HCT116 (cell line): Measurements from ENCODE around the gene ZFYVE19. TPM values are rescaled to one million over a fixed set of nuclear protein-coding genes. Genes with fewer than 3 reads are reported as not detected.

Source experiments
- ATAC-seq: fragments of 200-7000 bp; cut with Tn5 transposase; 2 replicates; pipeline ENCODE4 v1.9.1; 2020; ENCODE audit warnings: mild to moderate bottlenecking, moderate library complexity
- BruUV-seq: library from RNA; stranded (reverse); fragments of 400-500 nt; replicated peaks from 2 replicates; lab custom pipeline; 2021; lab: Mats Ljungman, UMichigan
- CTCF ChIA-PET: fragments of 300-600 bp; sonication (Branson Sonifier 250); formaldehyde crosslinking; loops from one replicate; lab custom pipeline; 2021; ENCODE audit warnings: antibody characterized with exemption; lab: Charles Lee
- POLR2A ChIA-PET: fragments of 300-600, 350-600 bp; sonication (Branson Sonifier 250); formaldehyde crosslinking; loops from one replicate; lab custom pipeline; 2021; ENCODE audit warnings: antibody characterized with exemption; lab: Charles Lee
- RAD21 ChIA-PET, 2 experiments: fragments of 300-600 bp; sonication (Branson Sonifier 250); formaldehyde crosslinking; loops; one replicate each; lab custom pipeline; 2023; ENCODE audit warnings: low total read pairs in 2 of 2; ENCODE audit not compliant: uncharacterized antibody in 2 of 2, unreplicated experiment in 2 of 2, low non-redundant PET in 1 of 2; lab: Charles Lee
- DNase-seq: peaks from one replicate; pipeline ENCODE4 v3.0.0-alpha.2; 2010; ENCODE audit warnings: low read depth, low spot score
- H2AFZ ChIP-seq: fragments of 200-600 bp; shearing (Covaris generic), sonication (generic); 2 replicates; pipeline ENCODE4 v1.6.1; 2017; ENCODE audit warnings: low read depth, mixed run types, mixed read lengths, antibody characterized with exemption, low read length; ENCODE audit not compliant: poor library complexity, severe bottlenecking
- H3K27ac ChIP-seq: 2 replicates; pipeline ENCODE4 v1.5.1; 2012; ENCODE audit warnings: low read depth, low read length
- H3K27me3 ChIP-seq: fragments of 200-600 bp; sonication (generic); 2 replicates; pipeline ENCODE4 v1.6.1; 2016; ENCODE audit warnings: mixed run types, low read length, mixed read lengths; ENCODE audit not compliant: insufficient read depth
- H3K36me3 ChIP-seq, 2 experiments: fragments of 200-500 bp in 1 of 2; fragments of 200-600 bp in 1 of 2; sonication (Bioruptor generic) in 1 of 2; sonication (generic) in 1 of 2; 2 replicates each; pipeline versions ENCODE4 v1.5.1 to v1.6.1; 2014 to 2016; ENCODE audit warnings: low read length in 2 of 2, inconsistent platforms in 1 of 2, mixed read lengths in 1 of 2, mixed run types in 1 of 2; ENCODE audit not compliant: insufficient read depth in 2 of 2, control insufficient read depth in 1 of 2
- H3K4me1 ChIP-seq, 2 experiments: fragments of 200-600 bp in 1 of 2; sonication (generic) in 1 of 2; 2 replicates each; pipeline versions ENCODE4 v1.5.1 to v1.6.1; 2012 to 2017; ENCODE audit warnings: low read length in 2 of 2, inconsistent platforms in 1 of 2, mild to moderate bottlenecking in 1 of 2, mixed read lengths in 1 of 2, mixed run types in 1 of 2, moderate library complexity in 1 of 2; ENCODE audit not compliant: insufficient read depth in 2 of 2, control insufficient read depth in 1 of 2
- H3K4me2 ChIP-seq: fragments of 200-600 bp; sonication (generic); 2 replicates; pipeline ENCODE4 v1.6.1; 2017; ENCODE audit warnings: mixed run types, low read length, mixed read lengths
- H3K4me3 ChIP-seq, 2 experiments: fragments of 200-600 bp in 1 of 2; sonication (generic) in 1 of 2; replicated peaks in 1 of 2; 2 replicates each; pipeline ENCODE4 v1.5.1; 2011 to 2016; ENCODE audit warnings: low read length in 2 of 2, control low read depth in 1 of 2, low read depth in 1 of 2, mild to moderate bottlenecking in 1 of 2, mixed read lengths in 1 of 2, mixed run types in 1 of 2
- H3K79me2 ChIP-seq: fragments of 200-600 bp; sonication (generic); 2 replicates; pipeline ENCODE4 v1.6.1; 2017; ENCODE audit warnings: mild to moderate bottlenecking, mixed run types, low read length, moderate library complexity, mixed read lengths; ENCODE audit not compliant: insufficient read depth
- H3K9ac ChIP-seq: fragments of 200-600 bp; sonication (generic); 2 replicates; pipeline ENCODE4 v1.6.1; 2016; ENCODE audit warnings: low read length, mixed read lengths
- H3K9me2 ChIP-seq: fragments of 200-600 bp; sonication (generic), shearing (Covaris generic); 2 replicates; pipeline ENCODE4 v1.6.1; 2017; ENCODE audit warnings: mixed run types, mild to moderate bottlenecking, moderate library complexity; ENCODE audit not compliant: insufficient read depth
- H3K9me3 ChIP-seq, 2 experiments: fragments of 200-500 bp in 1 of 2; fragments of 200-600 bp in 1 of 2; sonication (Bioruptor generic) in 1 of 2; sonication (generic) in 1 of 2; 2 replicates each; pipeline ENCODE4 v1.6.1; 2014 to 2017; ENCODE audit warnings: low read length in 2 of 2, mixed read lengths in 2 of 2, inconsistent platforms in 1 of 2, low read depth in 1 of 2, mild to moderate bottlenecking in 1 of 2, mixed run types in 1 of 2, moderate library complexity in 1 of 2; ENCODE audit not compliant: control insufficient read depth in 1 of 2, insufficient read depth in 1 of 2
- H4K20me1 ChIP-seq: fragments of 200-600 bp; sonication (generic), shearing (Covaris generic); 2 replicates; pipeline ENCODE4 v1.6.1; 2017; ENCODE audit warnings: mixed run types, mild to moderate bottlenecking, moderate library complexity; ENCODE audit not compliant: insufficient read depth
- CBX3 ChIP-seq: IDR thresholded peaks from 2 replicates; pipeline ENCODE4 v1.6.1; 2012; ENCODE audit warnings: low read depth
- CTCF ChIP-seq, 3 experiments: fragments of 200-600 bp in 1 of 3; sonication (generic) in 1 of 3; IDR thresholded peaks in 2 of 3; conservative IDR thresholded peaks in 1 of 3; 2 replicates each; pipeline ENCODE4 v1.5.1; 2012 to 2017; ENCODE audit warnings: low read depth in 2 of 3, low read length in 2 of 3, antibody characterized with exemption in 1 of 3, borderline replicate concordance in 1 of 3, control low read depth in 1 of 3, mild to moderate bottlenecking in 1 of 3, mixed read lengths in 1 of 3, mixed run types in 1 of 3, moderate library complexity in 1 of 3; ENCODE audit not compliant: insufficient read depth in 1 of 3
- EGR1 ChIP-seq: IDR thresholded peaks from 2 replicates; pipeline ENCODE4 v1.6.1; 2012; ENCODE audit warnings: low read depth
- EZH2 ChIP-seq: fragments of 200-600 bp; sonication (generic); IDR thresholded peaks from 2 replicates; pipeline ENCODE4 v1.6.1; 2017; ENCODE audit warnings: antibody characterized with exemption, mixed run types
- FOSL1 ChIP-seq: IDR thresholded peaks from 2 replicates; pipeline ENCODE4 v1.6.1; 2012; ENCODE audit warnings: low read depth
- POLR2A ChIP-seq: IDR thresholded peaks from 2 replicates; pipeline ENCODE4 v1.7.0; 2011; ENCODE audit warnings: borderline replicate concordance; ENCODE audit not compliant: insufficient read depth, insufficient read length; ENCODE audit errors: extremely low read depth
- SRF ChIP-seq: IDR thresholded peaks from 2 replicates; pipeline ENCODE4 v1.6.1; 2012; ENCODE audit warnings: low read depth
- ZBTB33 ChIP-seq: IDR thresholded peaks from 2 replicates; pipeline ENCODE4 v1.6.1; 2011; ENCODE audit warnings: mild to moderate bottlenecking, low read length, moderate library complexity; ENCODE audit not compliant: insufficient replicate concordance; ENCODE audit errors: extremely low read depth
- ZNF274 ChIP-seq: fragments of 200-500 bp; sonication (Bioruptor generic); IDR thresholded peaks from 2 replicates; pipeline ENCODE4 v1.6.1; 2014; ENCODE audit warnings: mild to moderate bottlenecking, low read depth, low read length, inconsistent platforms
- intact Hi-C: fragments of 100-400 bp; cut with micrococcal nuclease; formaldehyde crosslinking; loops from 2 replicates; pipeline ENCODE4 v1.10.0; 2022
- total RNA-seq: library from RNA; stranded (reverse); gene quantifications from one replicate; pipeline ENCODE4 v1.2.1, GENCODE V29; 2021; ENCODE audit not compliant: unreplicated experiment
- TF ChIP-seq, protein P1 (sequence below): IDR thresholded peaks from 2 replicates; pipeline ENCODE4 v1.6.1; 2012; ENCODE audit warnings: low read depth
- TF ChIP-seq, protein P2 (sequence below): IDR thresholded peaks from 2 replicates; pipeline ENCODE4 v1.6.1; 2012

Gene ZFYVE19
- total RNA-seq, 1 experiment from 2014 or later: 29.1 TPM

- ChIA-PET CTCF (interaction anchor here (1.0 to 1.1 kb wide), 2 partner anchors 116 to 155 kb away, joined by 3 to 5 read pairs; no protein-coding TSS in a partner anchor), POLR2A (interaction anchor here (2.1 kb wide), 1 partner anchor 12 kb away, joined by 5 read pairs; no protein-coding TSS in a partner anchor), RAD21 (interaction anchor here in 1 of 2 experiments (1.3 kb wide), 1 partner anchor 29 kb away, joined by 3 read pairs; no protein-coding TSS in a partner anchor)
- no peaks in the 10 kb centered on the region for H3K9me2 ChIP-seq
- H2AFZ ChIP-seq: no peak overlapping the region
- ATAC-seq: no peak
- no peak overlapping the region for H3K4me3 ChIP-seq
- H3K4me1 ChIP-seq: peaks cover 6 to 12% of the 10 kb centered on the region in 2 experiments
- DNase-seq: no peak
- no peak overlapping the region; the same call in 1 of the 2 replicates for H3K27ac ChIP-seq
- H3K9ac ChIP-seq: no peak overlapping the region
- H3K27me3 ChIP-seq: no peaks in the 10 kb centered on the region
- H3K79me2 ChIP-seq: no peaks in the 10 kb centered on the region
- no peak for TF ChIP-seq CTCF (IDR thresholded peaks at IDR 0.05 in 2 of 3, conservative IDR thresholded peaks at IDR 0.05 in 1 of 3; ENCODE audit: borderline replicate concordance in 1 of 3, insufficient read depth in 1 of 3, low read depth in 2 of 3, low read length in 2 of 3)
- no peak for TF ChIP-seq EGR1
- TF ChIP-seq FOSL1: no peak
- TF ChIP-seq, protein P1, sequence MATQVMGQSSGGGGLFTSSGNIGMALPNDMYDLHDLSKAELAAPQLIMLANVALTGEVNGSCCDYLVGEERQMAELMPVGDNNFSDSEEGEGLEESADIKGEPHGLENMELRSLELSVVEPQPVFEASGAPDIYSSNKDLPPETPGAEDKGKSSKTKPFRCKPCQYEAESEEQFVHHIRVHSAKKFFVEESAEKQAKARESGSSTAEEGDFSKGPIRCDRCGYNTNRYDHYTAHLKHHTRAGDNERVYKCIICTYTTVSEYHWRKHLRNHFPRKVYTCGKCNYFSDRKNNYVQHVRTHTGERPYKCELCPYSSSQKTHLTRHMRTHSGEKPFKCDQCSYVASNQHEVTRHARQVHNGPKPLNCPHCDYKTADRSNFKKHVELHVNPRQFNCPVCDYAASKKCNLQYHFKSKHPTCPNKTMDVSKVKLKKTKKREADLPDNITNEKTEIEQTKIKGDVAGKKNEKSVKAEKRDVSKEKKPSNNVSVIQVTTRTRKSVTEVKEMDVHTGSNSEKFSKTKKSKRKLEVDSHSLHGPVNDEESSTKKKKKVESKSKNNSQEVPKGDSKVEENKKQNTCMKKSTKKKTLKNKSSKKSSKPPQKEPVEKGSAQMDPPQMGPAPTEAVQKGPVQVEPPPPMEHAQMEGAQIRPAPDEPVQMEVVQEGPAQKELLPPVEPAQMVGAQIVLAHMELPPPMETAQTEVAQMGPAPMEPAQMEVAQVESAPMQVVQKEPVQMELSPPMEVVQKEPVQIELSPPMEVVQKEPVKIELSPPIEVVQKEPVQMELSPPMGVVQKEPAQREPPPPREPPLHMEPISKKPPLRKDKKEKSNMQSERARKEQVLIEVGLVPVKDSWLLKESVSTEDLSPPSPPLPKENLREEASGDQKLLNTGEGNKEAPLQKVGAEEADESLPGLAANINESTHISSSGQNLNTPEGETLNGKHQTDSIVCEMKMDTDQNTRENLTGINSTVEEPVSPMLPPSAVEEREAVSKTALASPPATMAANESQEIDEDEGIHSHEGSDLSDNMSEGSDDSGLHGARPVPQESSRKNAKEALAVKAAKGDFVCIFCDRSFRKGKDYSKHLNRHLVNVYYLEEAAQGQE: no peak
- TF ChIP-seq ZBTB33: no peak
- TF ChIP-seq POLR2A: no peak
- TF ChIP-seq EZH2: no peak
- no peak for TF ChIP-seq SRF
- no peak for TF ChIP-seq CBX3
- no peak for TF ChIP-seq ZNF274
- TF ChIP-seq, protein P2, sequence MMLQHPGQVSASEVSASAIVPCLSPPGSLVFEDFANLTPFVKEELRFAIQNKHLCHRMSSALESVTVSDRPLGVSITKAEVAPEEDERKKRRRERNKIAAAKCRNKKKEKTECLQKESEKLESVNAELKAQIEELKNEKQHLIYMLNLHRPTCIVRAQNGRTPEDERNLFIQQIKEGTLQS: no peak
- TF ChIP-seq, all 23 proteins: peak for 0
- H3K4me2 ChIP-seq: no peak overlapping the region
- no TSS peak for BruUV-seq
- H4K20me1 ChIP-seq: no peaks in the 10 kb centered on the region
- intact Hi-C loops: no loop called here
- H3K36me3 ChIP-seq: peaks cover 10 to 22% of the 10 kb centered on the region in 2 experiments; a peak in 3 of 4 replicates
- no peaks in the 10 kb centered on the region for H3K9me3 ChIP-seq
These were observed 31.0 kb upstream of the ZFYVE19 start for GRCh38 chr15:40775740-40776536.
